HG03520 (cell line): Measurements from ENCODE around the gene GAA.

Experiments
- ATAC-seq: cut with Tn5 transposase; IDR thresholded peaks from one replicate; pipeline ENCODE4 v1.9.1; 2021; ENCODE audit warnings: mild to moderate bottlenecking, moderate library complexity; ENCODE audit not compliant: unreplicated experiment

Gene GAA

DNA sequence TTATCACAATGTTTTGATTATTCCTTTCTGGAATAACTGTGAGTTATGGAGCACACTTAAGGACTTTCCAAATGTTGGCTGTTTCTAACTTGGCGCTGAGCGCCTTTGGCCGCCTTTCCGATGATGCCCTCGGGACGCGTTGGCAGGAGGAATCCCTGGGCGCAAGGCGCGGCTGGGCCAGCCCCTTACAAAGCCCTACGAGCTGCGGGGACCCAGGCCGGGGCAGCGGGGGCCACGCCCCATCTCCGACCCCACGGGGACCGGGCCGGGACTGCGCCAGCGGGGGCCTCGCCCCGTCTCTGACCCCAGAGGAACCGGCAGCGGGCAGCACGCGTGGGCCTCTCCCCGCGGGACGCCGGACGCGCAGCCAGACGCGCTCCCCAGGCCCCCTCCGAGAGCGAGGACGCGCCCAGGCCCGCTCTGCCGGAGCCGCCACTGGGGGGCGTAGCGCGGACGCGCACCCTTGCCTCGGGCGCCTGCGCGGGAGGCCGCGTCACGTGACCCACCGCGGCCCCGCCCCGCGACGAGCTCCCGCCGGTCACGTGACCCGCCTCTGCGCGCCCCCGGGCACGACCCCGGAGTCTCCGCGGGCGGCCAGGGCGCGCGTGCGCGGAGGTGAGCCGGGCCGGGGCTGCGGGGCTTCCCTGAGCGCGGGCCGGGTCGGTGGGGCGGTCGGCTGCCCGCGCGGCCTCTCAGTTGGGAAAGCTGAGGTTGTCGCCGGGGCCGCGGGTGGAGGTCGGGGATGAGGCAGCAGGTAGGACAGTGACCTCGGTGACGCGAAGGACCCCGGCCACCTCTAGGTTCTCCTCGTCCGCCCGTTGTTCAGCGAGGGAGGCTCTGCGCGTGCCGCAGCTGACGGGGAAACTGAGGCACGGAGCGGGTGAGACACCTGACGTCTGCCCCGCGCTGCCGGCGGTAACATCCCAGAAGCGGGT is at the start of gene GAA:
TSS of gene GAA (plus strand) at position 571 of the 935 bp plus-strand sequence. CDS start 3,006 bp downstream, outside the sequence.
- peak; percentile 64 for ATAC-seq

DNA sequence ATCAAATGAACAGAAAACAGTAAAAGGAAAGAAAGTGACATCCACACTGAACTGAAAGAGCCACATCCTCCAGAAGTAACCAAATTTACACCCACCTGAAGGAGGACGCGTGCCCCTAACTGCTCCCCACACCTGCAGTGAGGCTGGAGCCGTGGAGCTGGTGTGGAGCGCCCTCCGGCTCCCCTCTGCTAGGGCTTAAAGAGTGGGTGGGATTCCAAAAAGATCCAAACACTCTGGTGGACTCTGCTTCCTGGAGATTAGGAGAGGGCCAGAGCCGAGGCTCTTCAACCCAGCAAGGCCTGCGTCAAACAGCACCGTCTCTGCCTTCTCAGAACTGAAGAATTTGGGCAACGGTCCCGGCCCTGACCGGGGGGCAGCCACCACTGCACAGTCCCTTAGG is 49.7 kb upstream of the GAA start:
- no peak for ATAC-seq

DNA sequence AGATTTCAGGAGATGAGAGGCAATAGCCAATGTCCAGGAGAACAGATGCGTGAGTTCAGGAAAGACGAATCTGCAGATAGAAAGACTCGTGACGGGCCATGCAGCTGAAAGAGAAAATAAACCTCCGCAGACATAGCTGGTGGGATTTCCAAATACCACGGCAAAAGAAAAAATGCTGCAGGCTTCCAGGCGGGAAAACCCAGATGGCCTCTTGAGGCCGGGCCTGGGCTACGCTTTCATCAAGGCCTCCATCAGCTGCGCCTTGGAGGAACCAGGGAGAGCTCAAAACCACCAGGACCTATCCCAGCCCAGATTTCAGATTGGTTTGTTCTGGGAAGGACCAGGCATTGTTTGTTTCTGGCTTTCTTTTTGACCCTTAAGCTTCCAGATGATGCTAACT is 48.3 kb upstream of the GAA start:
- no peak for ATAC-seq

DNA sequence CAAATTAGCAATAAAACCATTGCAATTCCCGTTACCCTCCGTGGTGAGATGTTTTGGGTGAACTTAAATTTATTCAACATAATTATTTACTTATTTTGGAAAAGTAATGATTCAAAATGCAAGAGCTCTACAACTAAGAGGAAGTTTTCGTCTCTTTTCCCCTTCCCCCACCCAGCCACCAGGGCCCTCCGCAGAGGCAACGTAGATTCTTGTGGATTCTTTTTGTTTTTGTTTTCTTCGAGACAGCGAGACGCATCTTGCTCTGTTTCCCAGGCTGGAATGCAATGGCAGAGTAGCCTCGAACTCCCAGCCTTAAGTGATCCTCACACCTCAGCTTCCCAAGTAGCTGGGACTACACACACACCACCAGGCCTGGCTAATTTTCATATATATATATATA is 45.8 kb upstream of the GAA start:
- no peak for ATAC-seq

DNA sequence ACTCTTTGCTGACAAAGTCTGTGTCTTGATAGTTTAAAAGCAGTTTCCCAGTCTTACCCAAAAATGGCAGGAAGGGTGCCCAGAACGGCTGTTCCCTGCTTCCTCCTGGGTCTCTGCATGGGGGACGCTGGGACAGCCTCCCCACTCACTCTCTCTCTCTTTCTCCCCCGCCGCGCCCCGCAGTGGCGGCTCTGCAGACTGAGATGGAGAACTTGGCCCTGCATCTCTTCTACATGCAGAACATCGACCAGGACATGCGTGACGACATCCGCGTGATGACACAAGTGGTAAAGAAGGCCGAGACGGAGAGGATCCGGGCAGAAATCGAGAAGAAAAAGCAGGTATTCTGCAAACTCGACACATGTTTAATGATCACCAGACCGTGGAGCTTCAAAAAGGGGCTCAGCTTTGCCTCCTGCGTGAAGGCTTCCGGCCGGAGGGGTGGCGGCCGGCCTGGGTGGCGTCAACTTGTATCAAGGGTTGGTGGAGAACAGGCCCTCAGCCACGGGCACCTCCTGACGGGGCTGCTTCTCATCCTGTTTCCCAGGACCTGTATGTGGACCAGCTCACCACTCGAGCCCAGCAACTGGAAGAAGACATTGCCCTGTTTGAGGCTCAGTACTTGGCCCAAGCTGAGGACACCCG is 42.9 kb upstream of the GAA start:
- ATAC-seq: no peak

DNA sequence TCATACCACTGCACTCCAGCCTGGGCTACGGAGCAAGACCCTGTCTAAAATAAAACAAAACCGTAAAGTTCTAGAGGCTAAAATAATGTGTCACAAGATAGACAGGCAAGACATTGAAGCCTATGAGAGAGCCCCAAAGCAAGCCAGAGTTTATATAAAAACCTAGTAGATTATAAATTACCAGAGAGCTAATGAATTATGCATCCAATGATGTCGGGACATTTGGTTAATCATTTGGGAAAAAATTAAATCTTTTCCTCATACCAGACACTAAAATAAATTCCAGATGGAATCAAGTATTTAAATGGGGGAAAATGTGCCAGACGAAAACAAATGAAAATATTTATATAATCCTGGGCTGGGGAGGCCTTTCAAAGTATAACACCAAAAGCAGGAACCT is 40.7 kb upstream of the GAA start:
- no peak for ATAC-seq

DNA sequence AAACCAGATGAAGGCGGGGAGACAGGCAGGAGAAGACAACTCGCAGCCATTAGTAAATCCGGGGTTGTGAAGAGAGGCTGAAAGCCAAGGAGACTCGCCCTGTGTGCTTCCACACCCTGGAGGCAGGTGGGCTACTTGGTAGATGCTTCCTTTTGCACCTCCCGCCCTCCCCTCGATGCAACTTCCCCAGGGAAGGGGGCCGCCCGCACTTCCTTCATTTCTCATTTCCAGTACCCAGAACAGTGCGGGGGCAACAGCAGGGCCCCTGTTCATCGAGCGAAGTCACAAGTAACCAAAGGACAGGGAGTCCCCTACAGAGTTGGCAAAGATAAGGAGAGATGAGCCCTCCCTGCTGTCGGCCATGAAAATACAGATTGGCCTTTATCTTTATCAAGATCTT is 40.0 kb upstream of the GAA start:
- no peak for ATAC-seq

DNA sequence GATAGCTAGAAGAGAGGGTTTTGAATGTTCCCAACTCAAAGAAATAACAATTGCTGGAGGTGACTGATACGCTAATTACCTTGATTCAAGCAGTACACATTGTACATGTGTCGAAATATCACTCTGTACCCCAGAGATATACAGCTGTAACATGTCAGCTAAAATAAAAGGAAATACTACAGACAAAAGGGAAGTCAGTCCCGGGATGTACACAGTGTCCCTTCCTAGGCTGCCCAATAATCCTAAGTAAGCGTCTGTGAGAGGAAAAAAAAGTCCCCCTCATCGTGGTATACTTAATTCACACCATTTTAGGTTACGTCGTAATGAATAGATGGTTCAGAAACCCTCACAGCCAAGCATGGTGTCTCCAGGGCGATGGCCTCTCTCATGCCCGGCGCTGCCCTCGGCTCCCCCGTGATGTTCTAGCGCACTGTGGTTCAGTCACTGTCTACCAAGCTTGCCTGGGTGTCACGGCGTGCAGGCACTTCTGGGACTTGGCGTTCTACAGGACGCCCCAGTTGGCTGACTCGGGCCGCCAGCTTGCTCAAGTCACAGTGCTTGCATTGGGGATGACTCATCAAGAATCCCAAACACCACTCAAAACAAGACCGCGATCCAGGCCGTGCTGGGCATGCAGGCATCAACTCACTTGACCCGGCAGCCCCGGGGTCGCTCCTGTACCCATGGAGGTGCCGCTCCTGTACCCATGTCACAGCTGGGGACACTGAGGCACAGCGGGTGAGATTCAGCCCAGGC is 37.4 kb upstream of the GAA start:
- ATAC-seq: no peak

DNA sequence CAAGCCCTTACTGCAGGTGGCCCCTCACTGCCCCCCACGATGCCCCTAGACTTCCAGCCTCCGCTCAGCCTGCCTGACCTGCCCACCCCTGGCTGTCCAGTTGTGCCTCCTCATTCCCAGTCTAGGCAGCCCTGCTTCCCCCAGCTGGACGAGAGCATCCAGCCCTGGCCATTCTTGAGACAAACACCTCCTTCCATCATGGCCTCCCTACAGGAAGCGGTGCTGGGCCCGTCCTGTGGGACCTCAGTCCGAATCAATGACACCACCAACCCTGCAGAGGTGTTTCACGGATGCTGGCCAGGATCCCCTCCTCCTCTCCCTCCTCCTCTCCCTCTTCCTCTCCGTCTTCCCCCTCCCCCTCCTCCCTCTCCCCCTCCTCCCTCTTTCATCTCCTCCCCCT is 36.7 kb upstream of the GAA start:
- ATAC-seq: no peak

DNA sequence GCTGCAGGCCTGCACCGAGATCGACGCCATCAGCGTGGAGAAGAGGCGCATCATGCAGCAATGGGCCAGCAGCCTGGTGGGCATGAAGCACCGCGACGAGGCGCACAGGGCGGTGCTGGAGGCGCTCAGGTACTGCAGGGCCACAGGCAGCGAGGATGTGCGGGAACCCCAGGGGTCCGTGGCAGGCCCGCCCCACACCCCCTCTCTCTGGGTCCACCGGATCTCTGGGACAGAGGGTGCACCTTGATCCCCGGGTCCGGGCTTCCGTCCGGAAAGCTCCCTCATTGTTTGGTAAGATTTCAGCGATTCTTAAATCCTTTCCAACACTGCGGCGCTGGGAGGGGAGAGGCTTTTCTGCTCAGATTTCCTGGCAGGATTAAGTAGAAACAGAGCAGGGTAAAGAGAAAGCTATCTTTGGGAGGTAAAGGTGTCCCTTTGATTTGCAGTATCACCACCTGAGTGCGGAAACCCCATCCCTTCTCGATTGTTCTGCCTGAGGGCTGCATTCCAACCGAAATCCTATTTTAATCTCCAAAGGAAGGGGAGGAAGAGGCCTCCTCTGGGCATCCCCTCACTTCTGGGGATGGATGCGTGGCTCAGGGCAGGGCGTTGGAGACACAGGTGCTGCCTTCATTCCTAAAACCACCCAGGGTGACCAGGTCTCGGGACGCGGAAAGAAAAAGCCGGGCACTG is 35.8 kb upstream of the GAA start:
- ATAC-seq: no peak

DNA sequence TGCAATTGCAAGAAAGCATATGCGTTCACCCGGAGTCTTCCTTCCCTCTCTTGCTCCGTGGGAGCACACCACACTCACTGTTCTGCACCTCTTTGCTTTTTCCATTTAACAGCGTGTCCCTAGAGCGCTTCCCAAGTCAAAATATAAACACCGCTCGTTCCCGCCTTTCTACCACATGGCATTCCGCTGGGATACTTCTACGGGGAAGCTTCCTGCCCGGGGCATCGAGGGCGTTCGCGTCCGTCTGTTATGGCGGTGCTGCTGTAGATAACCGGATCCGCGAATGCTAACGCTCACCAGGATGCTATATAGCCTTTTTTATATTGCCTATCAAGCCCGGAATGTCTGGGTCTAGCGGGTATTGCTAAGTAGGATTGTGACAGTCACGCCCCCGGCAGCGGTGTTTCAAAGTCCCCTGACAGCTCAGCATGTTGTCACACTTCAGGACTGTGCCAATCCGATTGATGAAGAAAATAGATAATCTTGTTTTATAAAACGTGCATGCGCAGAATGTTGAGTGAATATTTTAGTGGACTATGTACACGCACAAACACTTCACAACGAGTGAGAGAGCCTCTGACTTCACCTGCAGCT is 33.9 kb upstream of the GAA start:
- ATAC-seq: no peak

DNA sequence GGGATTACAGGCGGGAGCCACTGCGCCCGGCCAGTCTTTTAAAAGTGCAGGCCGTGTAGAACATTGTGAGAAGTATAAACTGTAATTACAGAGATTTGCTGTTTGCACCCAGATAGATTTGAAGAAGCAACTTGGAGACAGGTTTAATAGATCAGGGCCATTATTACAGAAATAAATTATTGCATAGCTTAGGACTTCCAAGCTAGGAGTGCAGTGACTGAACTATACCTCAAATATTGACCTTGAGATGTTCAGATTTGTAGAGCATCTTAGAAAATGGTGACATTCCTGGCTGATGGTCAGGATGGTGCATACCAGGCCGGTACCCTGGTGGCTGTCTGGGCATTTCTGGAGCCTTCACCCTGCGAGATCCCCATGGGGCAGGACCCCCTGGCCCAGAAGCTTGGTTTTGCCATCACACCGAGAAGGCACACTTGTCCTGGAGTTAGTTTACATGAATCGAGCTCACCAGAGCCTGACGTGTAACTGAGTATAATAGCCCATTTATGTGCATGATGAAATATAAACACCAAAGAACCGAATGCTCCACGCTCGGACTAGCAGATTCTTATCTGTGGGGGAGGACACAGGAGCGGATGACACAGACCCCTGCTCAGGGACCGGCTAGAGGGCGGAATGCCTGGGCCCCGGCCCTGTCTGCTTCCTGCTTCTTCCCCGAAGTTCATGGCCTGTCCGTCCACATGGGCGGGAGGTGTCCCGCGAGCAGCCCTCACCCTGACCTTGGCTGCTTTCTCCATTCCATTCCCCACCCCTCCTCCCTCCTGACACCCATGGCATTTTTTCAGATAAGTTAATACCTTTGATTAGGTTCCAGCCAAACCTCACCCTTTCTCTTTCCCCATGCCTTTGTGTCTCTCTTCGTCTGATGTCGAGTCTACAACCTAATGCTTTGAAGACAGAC is 32.8 kb upstream of the GAA start:
- no peak for ATAC-seq

DNA sequence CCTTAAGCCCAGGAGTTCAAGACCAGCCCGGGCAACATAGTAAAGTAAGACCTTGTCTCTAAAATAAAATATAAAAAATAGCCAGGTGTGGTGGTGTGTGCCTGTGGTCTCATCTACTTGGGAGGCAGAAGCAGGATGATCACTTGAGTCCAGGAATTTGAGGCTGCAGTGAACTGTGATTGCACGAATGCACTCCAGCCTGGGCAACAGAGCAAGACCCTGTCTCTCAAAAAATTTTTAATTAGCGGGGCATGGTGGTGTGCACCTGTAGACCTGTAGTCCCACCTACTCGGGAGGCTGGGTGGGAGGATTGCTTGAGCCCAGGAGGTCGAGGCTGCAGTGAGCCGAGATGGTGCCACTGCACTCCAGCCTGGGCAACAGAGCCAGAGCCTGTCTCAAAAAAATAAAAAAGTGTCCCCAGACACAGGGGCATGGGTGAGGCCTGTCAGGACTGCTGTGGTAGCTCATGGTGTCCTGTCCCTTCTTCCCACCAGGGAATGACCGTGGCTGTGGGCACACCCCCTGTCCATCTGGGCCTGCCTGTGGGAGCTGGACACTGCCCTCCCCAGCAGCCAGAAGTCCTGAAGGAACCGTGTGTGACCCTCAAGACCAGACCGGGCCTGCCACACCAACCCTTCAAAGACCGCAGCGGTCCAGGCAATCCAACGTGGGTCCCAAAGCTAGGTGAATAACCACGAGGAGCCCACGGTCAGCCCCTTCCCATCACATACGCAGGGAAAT is 30.8 kb upstream of the GAA start:
- ATAC-seq: no peak

DNA sequence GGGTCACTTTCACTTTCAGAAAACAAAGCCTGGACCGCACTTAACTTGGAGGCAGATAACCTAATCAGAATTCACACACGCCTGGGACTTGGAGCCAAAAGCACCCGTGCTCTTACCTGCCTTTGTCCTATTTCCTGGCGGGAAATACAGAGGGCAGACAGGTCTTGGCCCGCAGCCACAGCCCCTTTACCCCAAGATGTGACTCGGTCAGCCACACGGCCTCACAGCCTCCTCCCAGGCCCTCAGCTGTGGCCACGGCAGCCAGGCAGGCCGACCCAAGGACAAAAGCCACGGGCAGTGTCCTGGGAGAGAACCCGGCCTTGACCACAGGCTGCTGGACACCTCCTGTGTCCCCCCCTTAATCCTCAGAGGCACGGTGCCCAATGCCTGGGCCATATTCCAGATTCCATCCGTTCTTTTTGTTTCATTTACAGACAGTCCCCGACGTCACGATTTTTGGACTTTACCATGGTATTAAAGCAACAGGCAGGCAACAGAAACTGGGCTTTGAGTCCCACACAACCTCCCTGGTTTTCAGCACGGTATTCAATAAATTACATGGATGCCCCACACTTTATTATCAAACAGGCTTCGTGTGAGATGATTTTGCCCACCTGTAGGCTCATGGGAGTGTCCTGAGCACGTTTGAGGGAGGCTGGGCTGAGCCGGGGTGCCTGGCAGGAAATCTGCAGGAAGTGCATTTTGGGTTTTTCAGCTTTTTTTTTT is 30.1 kb upstream of the GAA start:
- ATAC-seq: no peak

DNA sequence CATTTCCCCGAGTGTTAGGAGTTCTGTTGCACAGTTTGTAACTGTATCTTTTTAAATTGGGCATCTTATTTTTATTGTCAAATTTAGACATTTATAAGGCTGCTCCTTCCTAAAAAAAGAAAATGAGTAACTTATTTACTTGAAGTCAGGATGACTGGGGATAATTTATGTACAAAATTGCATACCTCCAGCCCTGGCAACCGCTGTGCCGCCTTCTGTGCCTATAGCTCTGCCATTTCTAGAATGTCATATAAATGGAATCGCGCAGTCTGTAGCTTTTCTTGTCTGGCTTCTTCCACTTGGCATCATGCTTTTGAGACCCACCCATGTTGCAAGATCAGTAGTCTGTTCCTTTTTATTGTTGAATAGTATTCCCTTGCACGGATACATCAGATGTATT is 29.0 kb upstream of the GAA start:
- ATAC-seq: no peak

DNA sequence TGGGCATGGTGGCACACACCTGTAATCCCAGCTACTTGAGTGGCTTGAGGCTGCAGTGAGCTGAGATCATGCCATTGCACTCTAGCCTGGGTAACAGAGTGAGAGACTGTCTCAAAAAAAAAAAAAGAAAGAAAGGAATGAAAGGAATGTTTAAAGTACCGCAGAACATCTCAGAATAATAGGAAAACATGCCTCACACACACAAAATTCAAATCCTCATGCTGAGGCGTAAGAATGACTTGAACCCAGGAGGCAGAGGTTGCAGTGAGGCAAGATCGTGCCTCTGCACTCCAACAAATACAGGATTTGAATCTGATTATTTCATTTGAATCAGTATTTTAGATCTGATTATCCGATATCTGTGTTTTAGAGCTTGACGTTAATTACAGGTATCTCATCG is 21.3 kb upstream of the GAA start:
- ATAC-seq: no peak

DNA sequence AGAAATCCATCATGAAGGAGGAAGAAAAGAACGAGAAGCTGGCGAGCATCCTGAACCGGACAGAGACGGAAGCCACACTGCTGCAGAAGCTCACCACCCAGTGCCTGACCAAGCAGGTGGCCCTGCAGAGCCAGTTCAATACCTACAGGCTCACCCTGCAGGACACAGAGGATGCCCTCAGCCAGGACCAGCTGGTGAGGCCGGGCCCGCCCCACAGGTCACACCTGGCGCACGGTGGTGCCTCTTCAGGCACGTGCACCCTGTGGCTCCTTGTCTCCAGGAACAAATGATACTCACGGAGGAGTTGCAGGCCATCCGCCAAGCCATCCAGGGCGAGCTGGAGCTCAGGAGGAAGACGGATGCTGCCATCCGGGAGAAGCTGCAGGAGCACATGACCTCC is 19.8 kb upstream of the GAA start:
- no peak for ATAC-seq

DNA sequence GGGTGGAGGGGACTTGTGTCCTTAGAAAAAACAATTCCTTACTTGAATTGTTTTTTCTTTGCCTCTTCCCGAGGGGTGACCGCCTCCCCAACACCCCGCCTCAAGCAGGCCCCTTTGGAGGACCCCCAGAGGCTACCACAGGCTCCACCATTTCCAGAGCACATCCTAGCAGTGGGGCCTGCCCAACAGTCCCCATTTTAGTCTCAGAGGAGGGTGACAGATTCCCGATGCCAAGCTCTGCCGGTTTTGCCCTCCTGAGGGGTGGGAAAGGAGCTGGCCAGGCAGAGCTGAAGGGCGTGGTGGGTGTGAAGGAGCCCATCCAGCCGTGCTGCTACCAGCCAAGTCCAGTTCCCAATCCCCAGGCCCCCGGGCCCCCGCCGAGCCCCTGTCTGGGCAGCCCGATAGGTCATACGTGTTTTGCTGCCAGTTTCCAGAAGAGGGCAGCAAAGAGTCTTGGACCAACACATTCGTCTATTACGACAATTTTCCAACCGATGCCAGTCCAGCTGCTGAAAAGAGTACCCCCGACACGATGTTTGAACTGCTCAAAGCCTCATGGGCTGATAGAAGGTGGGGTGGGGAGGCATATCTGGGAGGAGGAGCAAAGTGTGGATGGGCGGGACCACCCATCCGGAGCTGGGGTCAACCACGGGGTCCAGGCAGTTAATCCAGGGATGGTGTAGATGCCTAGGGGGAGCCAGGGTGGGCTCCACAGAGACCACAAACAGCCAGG is 18.8 kb upstream of the GAA start:
- ATAC-seq: no peak
